ENCODE results near the gene SLC30A4.

Gene SLC30A4

DNA sequence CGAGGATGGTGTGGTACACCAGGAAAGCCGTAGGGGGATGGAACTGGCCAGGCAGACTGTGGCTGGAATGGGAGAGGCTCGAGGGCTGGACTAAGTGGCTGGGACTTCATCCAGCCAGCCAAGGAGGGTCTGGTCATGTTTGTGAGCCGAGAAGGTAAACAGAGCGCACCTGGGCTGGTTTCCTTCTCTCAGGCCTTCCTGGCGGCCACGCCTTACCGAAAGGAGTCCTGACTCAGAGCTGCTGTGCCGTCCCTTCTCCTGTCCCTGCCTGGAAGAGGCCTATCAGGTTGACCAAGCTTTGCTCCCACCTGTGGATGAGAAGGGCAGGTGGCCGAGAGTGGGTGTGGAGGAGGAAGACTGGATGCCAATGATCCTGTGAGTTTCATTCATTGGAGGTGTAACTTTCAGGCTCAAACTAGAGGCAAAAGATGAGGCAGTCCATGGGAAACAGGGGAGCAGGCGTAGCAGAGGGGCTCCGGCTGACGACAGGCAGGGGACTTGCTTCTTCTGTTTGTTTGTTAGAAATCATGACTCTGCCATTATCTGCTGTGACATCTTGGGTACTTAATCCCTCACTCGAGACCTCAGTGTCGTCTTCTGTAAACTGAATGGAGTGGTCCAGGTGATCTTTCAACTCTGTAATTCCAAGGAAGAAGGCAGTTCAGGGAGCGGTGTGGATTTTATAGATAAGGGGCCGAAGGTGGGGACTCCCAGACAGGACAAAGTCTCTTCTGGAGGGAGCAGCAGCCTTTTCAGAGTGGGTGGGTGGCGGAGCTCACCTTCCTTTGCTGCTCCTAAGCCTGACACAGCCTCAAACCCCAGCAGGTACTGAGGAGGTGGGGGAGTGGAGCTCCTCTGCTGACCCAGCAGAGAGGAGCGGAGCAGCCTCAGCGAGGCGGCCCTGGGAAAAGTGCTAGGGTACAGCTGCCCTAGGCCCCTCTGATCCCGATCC lies 72.4 kb downstream of the SLC30A4 start:
- TF ChIP-seq, protein P1, sequence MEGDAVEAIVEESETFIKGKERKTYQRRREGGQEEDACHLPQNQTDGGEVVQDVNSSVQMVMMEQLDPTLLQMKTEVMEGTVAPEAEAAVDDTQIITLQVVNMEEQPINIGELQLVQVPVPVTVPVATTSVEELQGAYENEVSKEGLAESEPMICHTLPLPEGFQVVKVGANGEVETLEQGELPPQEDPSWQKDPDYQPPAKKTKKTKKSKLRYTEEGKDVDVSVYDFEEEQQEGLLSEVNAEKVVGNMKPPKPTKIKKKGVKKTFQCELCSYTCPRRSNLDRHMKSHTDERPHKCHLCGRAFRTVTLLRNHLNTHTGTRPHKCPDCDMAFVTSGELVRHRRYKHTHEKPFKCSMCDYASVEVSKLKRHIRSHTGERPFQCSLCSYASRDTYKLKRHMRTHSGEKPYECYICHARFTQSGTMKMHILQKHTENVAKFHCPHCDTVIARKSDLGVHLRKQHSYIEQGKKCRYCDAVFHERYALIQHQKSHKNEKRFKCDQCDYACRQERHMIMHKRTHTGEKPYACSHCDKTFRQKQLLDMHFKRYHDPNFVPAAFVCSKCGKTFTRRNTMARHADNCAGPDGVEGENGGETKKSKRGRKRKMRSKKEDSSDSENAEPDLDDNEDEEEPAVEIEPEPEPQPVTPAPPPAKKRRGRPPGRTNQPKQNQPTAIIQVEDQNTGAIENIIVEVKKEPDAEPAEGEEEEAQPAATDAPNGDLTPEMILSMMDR (conservative IDR thresholded peaks at IDR 0.05; ENCODE audit: low read depth), result no peak
- DNase-seq (ENCODE audit: low spot score), result no peak
- H3K27ac ChIP-seq, result no peak overlapping the region
- ChIA-PET CTCF (interaction anchor here (0.6 kb wide), 1 partner anchor 175 kb away, joined by 3 read pairs; no protein-coding TSS in a partner anchor), POLR2A (ENCODE audit: low non-redundant PET) (no interaction called here)

DNA sequence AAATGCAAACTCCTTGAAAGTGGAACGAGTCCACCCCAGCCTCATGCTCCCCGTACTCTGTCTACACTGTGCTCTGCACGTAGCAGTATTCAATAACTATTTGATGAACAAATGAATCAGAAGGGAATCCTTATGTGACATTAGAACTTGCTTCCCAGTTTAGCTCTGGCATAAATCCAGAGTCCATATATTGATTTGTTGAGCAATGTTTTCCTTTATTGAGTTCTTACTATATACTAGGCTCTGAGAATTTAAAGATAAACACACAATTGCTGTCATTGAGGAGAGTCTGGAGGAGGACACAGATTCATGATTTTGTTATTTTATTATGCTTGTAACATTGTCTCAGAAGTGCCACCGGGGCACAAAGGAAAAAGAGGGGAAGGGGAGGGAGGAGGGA lies 73.2 kb downstream of the SLC30A4 start:
- ChIA-PET CTCF (no interaction called here), POLR2A (ENCODE audit: low non-redundant PET) (no interaction called here)
- no peak for DNase-seq (ENCODE audit: low spot score)
- TF ChIP-seq, protein P1 (conservative IDR thresholded peaks at IDR 0.05; ENCODE audit: low read depth), result no peak
- no peak overlapping the region for H3K27ac ChIP-seq

DNA sequence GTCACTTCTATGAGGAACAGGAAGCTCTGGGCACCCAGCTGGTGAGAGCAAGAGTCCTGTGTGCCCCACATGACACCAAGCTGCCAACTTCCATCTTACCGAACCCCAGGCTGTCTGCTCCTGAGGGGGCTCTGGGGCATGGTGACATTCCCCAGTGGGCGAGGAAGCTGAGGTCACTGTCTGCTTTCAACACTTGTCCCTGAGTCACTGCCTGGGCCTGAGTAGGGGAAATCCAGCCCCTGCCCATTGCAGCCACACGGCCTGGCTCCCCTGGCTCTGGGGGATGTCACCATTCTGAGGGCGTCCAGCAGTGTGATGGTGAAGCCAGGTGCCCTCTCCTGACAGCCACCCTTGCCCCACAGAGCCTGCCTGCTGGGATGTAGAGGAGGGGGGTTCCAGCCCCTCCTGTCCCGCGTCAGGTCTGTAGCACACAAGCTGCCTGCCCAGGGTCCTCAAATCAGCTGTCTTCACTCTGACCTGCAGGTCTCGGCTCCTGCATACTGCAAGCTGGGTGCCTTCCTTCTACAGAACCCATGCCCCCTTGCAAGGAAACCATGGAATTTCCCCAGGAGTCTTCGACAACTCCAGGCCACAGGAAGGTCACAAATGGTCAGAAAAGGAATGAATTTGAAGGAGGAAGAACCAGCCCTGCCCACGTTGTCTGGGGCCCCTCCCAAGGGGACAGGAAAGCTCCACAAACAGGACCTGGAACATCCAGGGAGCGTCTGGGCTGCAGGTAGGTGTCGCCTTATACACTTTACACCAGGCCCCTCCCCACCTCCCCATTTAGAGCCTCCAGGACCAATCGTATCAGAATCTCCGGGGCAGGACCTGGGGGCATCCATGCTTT lies 74.3 kb downstream of the SLC30A4 start:
- ChIA-PET CTCF (interaction anchor here (0.7 kb wide), 1 partner anchor 9 kb away, joined by 4 read pairs; no protein-coding TSS in a partner anchor), POLR2A (ENCODE audit: low non-redundant PET) (no interaction called here)
- H3K27ac ChIP-seq, result no peak overlapping the region
- no peak for DNase-seq (ENCODE audit: low spot score)
- TF ChIP-seq, protein P1 (conservative IDR thresholded peaks at IDR 0.05; ENCODE audit: low read depth), result no peak

DNA sequence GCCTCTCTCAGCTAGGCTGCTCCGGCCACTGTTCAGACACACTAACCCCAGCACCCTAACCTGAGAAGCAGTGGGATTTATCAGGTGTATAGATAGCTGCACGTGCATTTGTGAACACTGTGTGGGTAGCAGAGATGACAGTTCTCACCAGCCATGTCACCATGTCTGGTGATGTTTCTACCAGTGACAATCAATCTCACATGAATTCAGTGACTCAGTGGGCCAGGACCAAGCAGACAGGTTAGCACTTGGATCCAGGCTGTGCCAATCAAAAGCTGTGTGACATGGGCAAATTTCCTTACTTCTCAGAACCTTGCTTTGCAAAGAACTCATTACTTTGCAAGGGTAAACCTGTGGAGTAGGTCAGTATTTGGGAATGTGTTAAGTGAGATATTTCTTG lies 78.9 kb downstream of the SLC30A4 start:
- TF ChIP-seq, protein P1 (conservative IDR thresholded peaks at IDR 0.05; ENCODE audit: low read depth), result no peak
- ChIA-PET CTCF (interaction anchor here (0.7 to 1.9 kb wide), 3 partner anchors 13 to 14 kb away, joined by 4 to 8 read pairs (median 6); no protein-coding TSS in a partner anchor), POLR2A (ENCODE audit: low non-redundant PET) (no interaction called here)
- no peak overlapping the region for H3K27ac ChIP-seq
- DNase-seq (ENCODE audit: low spot score), result no peak

DNA sequence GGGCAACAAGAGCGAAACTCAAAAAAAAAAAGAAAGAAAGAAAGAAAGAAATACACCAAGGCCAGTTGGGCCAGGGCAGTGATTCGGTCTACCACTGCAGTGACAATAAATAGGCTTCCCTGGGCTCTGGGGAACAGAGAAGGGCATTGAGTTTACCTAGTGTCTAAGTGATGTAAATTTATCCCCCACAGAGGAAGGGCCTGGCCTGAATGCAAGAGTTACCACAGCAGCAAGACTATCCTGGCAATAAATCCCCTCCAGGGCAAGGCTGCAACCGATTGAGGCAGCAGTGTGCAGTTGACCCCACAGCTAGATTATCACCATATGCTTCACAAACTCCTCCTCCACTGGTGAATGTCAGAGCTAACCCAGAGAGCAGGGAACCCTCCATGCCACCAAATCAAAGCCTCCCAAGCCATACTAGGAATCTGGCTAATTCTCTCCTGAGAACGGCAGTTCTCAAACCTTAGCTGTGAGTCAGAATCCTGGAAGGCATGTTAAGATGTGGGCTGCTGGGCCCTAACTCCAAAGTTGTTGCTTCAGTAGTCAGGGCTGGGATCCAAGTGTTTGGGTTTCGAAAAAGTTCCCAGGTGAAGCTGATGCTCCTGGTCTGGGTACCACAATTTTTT lies 79.9 kb downstream of the SLC30A4 start:
- ChIA-PET POLR2A (ENCODE audit: low non-redundant PET) (no interaction called here), CTCF (interaction anchor here (0.6 to 1.9 kb wide), 5 partner anchors 12 to 324 kb away, joined by 3 to 8 read pairs (median 4); no protein-coding TSS in a partner anchor)
- TF ChIP-seq, protein P1 (conservative IDR thresholded peaks at IDR 0.05; ENCODE audit: low read depth), result no peak
- no peak for DNase-seq (ENCODE audit: low spot score)
- H3K27ac ChIP-seq, result peak overlapping the region; percentile 19; the same call in 1 of the 2 replicates

DNA sequence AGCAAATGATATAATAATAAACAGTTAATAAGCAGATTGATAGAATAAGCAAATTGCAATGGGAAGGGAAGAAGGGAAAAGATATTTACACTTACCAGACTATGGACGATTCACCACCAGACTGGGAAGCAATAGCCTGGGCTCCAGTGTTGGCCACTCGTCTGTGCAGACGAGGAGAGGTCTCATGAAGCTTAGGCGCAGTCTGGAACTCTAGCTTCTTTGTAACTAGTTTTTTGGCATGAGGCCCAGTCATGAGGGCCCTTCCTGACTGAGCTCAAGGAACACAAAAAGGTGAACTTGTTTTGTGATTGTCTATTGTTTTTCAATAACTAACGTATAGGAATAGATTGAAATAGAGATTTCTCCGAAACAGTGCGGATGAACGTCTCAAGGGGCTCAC lies 80.9 kb downstream of the SLC30A4 start:
- TF ChIP-seq, protein P1 (conservative IDR thresholded peaks at IDR 0.05; ENCODE audit: low read depth), result no peak
- H3K27ac ChIP-seq, result no peak overlapping the region
- ChIA-PET POLR2A (ENCODE audit: low non-redundant PET) (no interaction called here), CTCF (interaction anchor here (0.6 kb wide), 1 partner anchor 323 kb away, joined by 4 read pairs; no protein-coding TSS in a partner anchor)
- DNase-seq (ENCODE audit: low spot score), result no peak
